GM19239 (cell line): Measurements from ENCODE around the gene KCNS1.
"Not testable (repeated sequence)": the region's sequence is repeated elsewhere in the genome, so short reads cannot be mapped to it uniquely, and the experiment has no call there.

Experiments
- DNase-seq: peaks from one replicate; pipeline ENCODE4 v3.0.0; 2011; ENCODE audit warnings: low spot score; ENCODE audit not compliant: insufficient read length
- FAIRE-seq: peaks from 2 replicates; lab custom pipeline; 2011; peaks lifted over from hg19 to GRCh38; lab: Jason Lieb, UNC

KCNS1 gene

GRCh38 chr20:45082468-45082867 lies 18.5 kb downstream of the KCNS1 start:
- DNase-seq: no peak
- no peak for FAIRE-seq

DNA sequence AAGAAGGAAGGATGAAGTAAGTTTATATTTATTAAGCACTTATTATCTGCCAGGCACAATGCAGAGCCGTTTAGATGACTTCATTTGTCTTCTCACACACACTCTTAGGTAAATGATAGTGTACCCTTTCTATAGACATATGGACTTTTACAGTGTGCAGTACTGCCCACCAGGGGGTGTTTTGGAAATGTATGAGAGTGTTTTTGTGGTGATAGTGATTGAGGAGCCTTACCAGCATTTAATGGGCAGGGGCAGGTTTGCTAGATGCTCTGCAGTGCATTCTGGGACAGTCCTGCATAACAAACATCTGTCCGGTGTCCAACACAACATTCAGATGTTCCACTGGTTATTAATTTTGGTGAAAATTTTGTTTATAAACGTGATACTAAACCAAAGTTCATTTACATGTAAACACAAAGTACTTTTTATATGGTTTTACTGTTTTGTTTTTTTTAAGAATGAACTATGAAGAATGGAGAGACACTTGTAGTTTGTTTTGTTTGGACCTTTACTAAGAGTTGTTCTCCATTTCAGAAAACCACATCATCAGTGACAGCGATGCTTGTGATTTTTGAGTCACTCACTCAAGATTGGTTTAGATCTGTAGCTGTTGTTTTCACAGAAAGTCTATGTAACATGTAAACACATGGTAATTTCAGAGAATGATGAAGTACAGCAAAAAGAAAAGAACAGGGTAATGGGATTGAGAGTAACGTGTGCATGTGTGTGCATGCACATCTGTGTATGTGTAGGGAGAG lies 19.9 kb downstream of the KCNS1 start:
- FAIRE-seq (no peak), DNase-seq (no peak)

DNA sequence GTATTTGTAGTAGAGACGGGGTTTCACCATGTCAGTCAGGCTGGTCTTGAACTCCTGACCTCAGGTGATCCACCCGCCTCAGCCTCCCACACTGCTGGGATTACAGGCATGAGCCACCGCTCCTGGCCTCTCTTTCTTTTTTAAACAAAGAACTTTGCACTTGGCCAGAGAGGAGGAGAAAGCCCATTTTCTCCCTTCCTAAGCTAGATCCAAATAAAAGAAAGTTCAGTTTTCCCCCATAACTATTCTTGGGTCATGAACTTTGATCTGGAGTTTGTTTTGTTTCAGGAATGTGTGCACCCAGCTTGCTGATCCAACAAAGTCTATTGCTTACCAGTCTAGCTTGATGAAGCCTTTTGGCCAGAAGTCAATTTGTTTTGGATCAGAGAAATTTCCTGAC lies 23.4 kb downstream of the KCNS1 start:
- FAIRE-seq (no peak), DNase-seq (no peak)

- no peak for FAIRE-seq
- no peak for DNase-seq
Observed at GRCh38 chr20:45073221-45073620, 27.7 kb downstream of the KCNS1 start.

DNA sequence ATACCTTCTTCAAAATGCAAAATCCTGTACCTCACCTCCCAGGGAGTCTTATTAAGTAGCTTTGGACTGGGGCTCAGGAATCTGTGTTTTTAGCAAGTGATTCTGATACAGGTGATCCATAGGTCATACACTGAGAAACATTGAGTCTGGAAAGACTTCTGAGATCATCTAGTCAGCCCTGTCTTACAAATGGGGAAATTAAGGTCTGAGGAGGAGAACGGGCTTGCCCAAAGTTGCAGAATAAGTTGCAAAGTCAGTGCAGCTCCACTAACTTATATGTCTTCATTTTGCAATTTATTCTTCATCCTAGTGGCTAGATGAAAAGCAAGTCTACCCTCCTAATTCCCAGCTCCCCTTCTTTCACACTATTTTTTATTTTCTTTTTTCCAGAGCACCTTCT lies 28.9 kb downstream of the KCNS1 start:
- FAIRE-seq (no peak), DNase-seq (no peak)

DNA sequence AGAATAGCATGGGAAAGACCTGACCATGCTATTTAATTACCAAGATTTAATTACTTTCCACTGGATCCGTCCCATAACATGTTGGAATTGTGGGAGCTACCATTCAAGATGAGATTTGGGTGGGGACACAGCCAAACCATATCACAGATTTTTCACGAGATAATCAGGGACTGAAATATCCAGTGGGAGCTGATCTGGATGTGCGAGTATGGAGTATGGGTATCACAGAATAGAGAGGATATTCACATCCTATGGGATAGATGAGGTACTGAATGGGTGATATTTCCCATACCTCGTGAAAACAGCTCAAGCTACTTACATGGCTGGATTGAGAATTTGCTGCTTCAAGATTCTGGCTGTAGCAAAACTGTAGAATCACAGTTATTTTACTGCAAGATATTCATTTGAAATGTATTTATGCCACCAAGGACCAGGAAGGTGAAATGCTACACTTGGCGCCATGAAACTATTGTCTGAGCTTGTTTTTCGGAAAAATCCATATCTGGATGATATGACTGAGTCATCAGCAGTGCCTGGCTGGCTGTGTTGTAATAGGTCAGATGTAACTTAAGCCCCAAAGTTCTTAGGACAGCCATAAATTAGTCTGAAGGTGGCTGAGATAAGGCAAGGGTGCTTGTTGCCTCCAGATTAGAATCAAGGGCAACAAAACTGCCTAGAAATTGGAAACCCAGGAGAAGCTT lies 29.8 kb downstream of the KCNS1 start:
- FAIRE-seq (no peak), DNase-seq (no peak)

DNA sequence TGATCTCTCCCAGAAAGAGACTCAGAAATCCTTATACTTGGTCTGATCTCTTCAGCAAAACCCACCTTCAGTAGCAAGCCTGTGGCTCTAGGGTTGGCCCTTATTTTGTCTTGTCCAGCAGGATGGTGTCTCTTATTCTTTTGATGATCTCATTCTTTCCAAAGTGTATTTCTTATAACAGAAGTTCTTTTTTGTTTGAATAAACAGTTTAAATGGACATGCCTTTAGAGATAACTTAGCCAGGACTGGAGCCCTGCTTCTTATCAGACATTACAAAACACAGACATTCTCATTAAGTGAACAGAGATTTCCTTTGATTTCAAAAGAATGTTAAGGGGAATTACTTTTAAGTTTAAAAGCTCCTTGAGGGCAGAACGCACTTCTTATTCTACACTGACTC lies 31.7 kb downstream of the KCNS1 start:
- no peak for FAIRE-seq

DNA sequence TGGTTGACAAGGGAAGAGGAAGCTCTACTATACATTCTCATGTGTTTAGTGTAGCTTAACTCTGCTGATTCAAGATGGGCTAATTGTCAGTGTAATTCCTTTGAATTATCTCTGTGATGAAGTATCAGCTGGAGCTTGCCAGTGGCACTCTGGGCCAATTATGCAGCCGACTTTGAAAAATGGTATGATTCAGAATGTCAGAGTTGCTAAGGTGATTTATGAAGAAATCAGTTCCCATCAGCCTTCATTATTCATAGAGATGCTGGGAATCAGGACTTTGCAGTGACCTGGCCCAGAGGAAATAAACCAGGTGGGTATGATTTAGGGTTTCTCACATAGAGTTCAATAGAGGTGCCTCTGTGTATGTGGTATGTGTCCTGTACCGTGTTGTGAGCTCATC lies 33.4 kb downstream of the KCNS1 start:
- FAIRE-seq (no peak), DNase-seq (no peak)

More for the DNA sequence above, 31.7 kb downstream of the KCNS1 start:
- DNase-seq: no peak

DNA sequence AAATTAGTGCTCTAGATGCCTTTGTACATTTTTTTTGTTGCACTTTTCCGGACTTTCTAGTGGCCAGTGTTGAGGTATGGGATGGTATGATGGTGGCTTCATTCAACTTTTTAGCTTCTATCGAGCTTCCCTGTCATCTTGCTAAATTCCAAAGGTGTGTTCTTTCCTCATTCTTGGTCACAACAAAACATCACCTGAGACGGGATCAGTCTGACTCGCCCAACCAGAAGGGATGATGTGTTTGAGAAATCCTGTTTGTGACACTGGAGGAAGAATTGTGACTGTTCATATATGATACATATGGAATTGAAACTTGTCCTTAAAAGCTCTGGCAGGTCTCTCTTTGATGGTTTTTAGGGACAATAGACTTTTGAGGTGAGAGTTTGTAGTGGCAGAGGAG lies 33.8 kb downstream of the KCNS1 start:
- DNase-seq: no peak
- FAIRE-seq: no peak

GRCh38 chr20:45066372-45066771 lies 34.6 kb downstream of the KCNS1 start:
- no peak for FAIRE-seq

DNA sequence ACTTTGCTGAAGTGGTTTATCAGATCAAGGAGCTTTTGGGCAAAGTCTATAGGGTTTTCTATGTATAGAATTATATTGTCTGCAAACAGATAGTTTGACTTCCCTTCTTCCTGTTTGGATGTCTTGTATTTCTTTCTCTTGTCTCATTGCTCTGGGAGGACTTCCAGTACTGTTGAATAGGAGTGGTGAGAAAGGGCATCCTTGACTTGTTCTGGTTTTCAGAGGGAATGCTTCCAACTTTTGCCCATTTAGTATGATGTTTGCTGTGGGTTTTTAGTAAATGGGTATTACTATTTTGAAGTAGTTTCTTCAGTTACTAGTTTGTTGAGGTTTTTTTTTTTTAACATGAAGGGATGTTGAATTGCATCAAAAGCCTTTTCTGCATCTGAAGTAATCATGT lies 36.1 kb downstream of the KCNS1 start:
- FAIRE-seq (no peak), DNase-seq (no peak)

More at GRCh38 chr20:45066372-45066771, 34.6 kb downstream of the KCNS1 start:
- no peak for DNase-seq

GRCh38 chr20:45063107-45063506 lies 37.8 kb downstream of the KCNS1 start:
- not testable (repeated sequence) for FAIRE-seq, DNase-seq

GRCh38 chr20:45061244-45061643 lies 39.7 kb downstream of the KCNS1 start:
- DNase-seq: no peak
- no peak for FAIRE-seq

- FAIRE-seq (no peak), DNase-seq (no peak)
Observed at GRCh38 chr20:45060294-45060693, 40.6 kb downstream of the KCNS1 start.

- FAIRE-seq (no peak), DNase-seq (no peak)
Observed at GRCh38 chr20:45059022-45059728, 41.8 kb downstream of the KCNS1 start.

DNA sequence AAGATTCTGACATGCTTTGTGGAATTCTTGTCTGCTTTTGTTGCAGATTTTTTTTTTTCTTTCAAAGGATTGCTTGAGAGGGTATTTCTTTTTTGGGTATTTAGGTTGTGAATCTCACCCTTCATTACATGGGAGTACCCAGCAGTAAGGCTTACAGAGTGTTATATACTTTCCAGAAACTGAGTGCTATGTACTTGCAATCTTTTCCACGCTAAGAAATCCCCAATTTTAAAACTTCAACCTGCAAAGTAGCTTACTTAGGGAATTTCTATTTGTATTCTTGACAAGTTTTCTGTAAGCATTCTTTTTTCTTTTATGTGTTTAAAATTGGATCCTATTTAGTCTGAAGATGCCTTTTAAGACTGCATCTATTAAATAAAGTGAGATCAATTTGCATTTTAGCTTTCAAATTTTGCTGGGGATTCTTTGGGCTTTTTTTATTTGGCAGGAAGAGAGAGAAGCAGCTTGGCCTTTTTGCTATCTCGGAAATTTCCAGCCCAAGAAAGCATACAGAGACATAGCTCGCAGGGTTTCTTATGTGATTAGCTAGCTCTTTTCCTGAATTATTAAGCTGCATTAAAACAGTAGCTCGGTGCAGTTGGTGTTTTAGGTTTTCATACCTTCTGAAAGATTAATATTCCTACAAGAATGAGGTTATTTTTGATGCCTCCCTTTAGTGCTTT lies 42.6 kb downstream of the KCNS1 start:
- DNase-seq: no peak
- FAIRE-seq: no peak

DNA sequence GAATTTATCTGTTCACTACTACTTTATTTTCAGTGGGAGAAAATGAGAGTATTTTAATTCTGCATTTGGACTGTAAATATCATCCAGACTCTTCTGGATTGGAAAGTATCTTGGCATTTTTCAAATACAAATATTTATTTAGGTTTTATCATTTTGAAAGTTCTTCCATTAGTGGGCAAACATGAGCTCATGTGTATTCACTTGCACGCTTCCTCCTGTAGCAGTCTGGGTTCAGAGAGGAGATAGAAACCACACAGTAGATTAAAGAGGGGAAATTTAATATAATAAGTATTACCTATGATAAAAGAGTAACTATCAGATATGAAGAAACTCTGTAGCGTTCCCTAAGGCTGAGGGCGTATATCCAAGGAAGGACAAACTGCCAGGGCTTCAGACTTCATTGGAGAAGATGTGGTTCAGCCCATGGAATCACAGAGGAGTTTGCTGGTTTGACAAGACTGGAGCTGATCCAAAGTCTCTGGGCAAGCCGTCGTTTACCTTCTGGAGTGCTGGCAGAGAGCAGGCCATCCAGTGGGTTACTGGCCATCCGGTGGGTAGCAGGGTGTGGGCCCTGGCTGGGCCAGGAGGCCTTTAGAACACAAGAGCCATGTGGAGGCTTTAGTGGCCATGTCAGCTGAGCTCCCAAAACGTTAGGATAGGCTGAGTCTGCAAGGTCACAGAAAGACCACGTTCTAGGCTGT lies 44.3 kb downstream of the KCNS1 start:
- no peak for DNase-seq
- FAIRE-seq: no peak

DNA sequence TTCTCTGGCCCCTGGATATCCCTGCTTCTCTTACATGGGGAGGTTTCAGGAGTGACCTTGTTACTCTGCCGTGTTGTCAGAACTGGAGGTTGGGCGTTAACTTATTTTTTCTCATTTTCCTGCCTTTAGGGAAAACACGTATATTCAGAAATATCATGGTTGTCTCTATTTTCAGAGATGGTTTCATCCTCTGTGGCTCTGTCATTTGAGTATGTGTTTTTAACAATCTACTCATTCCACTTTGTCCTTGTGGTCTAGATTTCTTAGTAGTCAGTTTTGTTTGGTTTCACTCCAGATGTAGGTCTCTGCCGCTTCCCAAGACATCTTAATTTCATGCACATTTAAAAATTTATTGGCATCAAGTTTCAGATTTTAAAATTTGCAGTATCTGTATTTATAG lies 45.9 kb downstream of the KCNS1 start:
- DNase-seq: no peak
- peak; percentile 39 for FAIRE-seq

DNA sequence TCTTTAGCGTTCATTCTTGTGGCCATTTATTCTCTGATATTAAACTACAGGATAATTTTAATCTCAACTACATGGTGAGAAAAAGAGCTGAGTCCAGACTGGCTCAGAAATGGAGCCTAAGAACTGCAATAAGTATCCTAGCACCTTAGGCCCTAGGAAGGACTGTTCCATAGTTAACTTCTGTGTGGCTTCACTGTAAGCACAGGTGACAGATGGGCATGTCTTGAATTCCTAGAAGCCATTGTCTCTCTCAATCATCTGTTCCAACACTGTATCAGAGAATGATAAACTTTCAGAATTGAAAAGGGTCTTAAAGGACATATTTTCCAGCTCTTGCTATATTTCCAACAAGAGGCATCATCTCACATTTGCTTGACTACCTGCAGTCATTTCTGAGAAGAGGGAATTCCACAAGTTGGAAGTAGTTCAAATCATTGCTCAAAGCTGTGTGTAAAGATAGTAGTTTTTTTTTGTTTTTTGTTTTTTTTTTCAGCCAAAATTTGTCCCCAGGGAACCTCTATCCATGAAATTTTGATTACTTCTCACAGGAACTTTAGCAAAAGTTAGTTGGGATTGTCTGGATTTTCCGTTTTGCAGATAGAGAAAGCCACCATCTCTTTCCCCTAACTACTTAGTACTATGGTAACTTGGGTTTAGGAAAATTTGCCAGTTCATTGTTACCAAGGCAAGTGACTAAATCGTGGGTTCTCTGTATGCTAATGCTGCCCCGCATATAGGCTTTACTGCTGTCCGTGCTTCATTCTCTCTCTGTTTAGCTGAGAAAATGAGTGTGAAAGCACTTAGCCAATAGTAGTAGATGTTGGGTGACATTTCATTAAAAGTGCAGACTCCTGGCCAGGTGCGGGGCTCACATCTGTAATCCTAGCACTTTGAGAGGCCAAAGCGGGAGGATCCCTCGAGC lies 47.2 kb downstream of the KCNS1 start:
- DNase-seq: no peak
- FAIRE-seq: no peak
